MCF 10A (cell line): Measurements from ENCODE around the gene NR3C2. TPM values are rescaled to one million over a fixed set of nuclear protein-coding genes. Genes with fewer than 3 reads are reported as not detected.

Source experiments
- BruUV-seq: library from RNA; stranded (reverse); fragments of 400-500 nt; replicated peaks from 2 replicates; lab custom pipeline; 2021; lab: Mats Ljungman, UMichigan
- CTCF ChIA-PET: fragments of 300-600 bp; sonication (Branson Sonifier 250); formaldehyde crosslinking; extraction: SDS; loops from one replicate; lab custom pipeline; 2021; ENCODE audit warnings: antibody characterized with exemption, inconsistent platforms; lab: Yijun Ruan, JAX
- POLR2A ChIA-PET: fragments of 300-600, 350-650 bp; sonication (Branson Sonifier 250); formaldehyde crosslinking; extraction: SDS; loops from one replicate; lab custom pipeline; 2020; ENCODE audit warnings: antibody characterized with exemption, inconsistent platforms; lab: Yijun Ruan, JAX
- DNase-seq: peaks from one replicate; pipeline ENCODE4 v3.0.0-alpha.2; 2018; ENCODE audit not compliant: unreplicated experiment
- H3K27ac Mint-ChIP-seq: one replicate; pipeline ENCODE4 v1.8.0; 2022; ENCODE audit warnings: mild to moderate bottlenecking, low read depth, mixed read lengths; ENCODE audit not compliant: unreplicated experiment
- H3K27me3 Mint-ChIP-seq: one replicate; pipeline ENCODE4 v1.8.0; 2022; ENCODE audit warnings: mixed read lengths; ENCODE audit not compliant: insufficient read depth, unreplicated experiment
- H3K36me3 Mint-ChIP-seq: one replicate; pipeline ENCODE4 v1.8.0; 2022; ENCODE audit warnings: mild to moderate bottlenecking, moderate library complexity, mixed read lengths; ENCODE audit not compliant: insufficient read depth, unreplicated experiment
- H3K4me1 Mint-ChIP-seq: one replicate; pipeline ENCODE4 v1.8.0; 2022; ENCODE audit warnings: mixed read lengths; ENCODE audit not compliant: insufficient read depth, unreplicated experiment
- H3K4me3 Mint-ChIP-seq: one replicate; pipeline ENCODE4 v1.8.0; 2022; ENCODE audit warnings: mild to moderate bottlenecking, moderate library complexity, mixed read lengths; ENCODE audit not compliant: unreplicated experiment
- H3K9me3 Mint-ChIP-seq: one replicate; pipeline ENCODE4 v1.8.0; 2022; ENCODE audit warnings: mixed read lengths; ENCODE audit not compliant: unreplicated experiment
- intact Hi-C: fragments of 100-400 bp; cut with micrococcal nuclease; formaldehyde crosslinking; loops from 2 replicates; pipeline ENCODE4 v1.14.1; 2022
- total RNA-seq: library from RNA; stranded (reverse); gene quantifications from 2 replicates; pipeline ENCODE4 v1.2.3, GENCODE V29; 2022
- TF ChIP-seq, protein P1 (sequence below): fragments of 200-600 bp; IDR thresholded peaks from one replicate; pipeline ENCODE4 v1.8.0; 2022; ENCODE audit warnings: antibody characterized with exemption, mild to moderate bottlenecking; ENCODE audit not compliant: unreplicated experiment

The NR3C2 gene
- total RNA-seq, 1 experiment from 2014 or later = 0.21 TPM

DNA sequence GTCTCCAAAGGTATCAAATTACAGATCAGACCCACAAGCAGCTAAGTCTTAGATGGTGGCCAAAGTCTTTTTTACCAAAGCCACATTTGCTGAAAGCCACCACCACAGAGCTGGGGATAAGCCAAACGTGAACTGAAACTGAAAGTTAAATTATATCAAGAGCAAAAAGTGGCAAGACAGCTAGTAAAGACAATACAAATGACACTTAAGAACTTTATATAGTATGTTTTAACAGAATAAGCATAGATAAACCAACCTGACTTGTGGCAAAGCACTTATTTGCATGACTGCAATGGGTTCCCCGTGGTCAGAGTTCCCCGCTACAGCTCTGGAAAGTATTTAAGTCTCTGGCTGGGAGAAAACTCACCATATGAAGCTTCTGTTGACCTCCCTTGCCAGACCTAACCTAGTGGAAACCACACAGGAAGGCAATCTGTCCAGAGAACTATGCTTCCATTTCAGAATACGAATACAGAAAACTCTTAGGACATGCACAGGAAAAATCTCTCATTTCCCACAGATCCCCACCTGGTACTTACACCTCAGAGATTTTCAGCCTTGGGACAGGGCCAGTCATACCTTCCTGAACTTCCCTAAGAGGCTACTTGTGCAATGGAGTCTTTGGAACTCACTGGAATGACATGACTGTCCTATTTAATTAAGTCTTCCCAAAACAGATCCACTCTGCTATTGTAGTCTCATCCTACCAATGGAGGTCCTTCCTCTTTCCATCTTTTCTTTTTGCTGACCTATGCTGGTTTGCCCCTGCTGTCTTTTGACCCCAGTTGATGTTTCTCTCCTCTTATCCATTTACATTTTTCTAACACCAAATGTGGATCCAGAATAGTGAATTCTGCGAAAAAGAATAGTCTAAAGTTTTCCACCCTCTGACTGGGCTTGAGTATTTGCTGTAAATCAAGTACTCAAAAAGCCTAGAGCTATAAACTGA lies 225.1 kb downstream of the NR3C2 start:
- Mint-ChIP-seq H3K4me3 (no peak overlapping the region), H3K27ac (no peak overlapping the region), H3K9me3 (no peaks in the 10 kb centered on the region), H3K36me3 (no peaks in the 10 kb centered on the region), H3K27me3 (no peaks in the 10 kb centered on the region), H3K4me1 (peaks cover 5% of the 10 kb centered on the region)
- intact Hi-C loops = no loop called here
- no TSS peak for BruUV-seq
- CTCF ChIA-PET = interaction anchor here (0.8 to 1.0 kb wide), 2 partner anchors 10 to 22 kb away, joined by 3 to 4 read pairs; no protein-coding TSS in a partner anchor
- POLR2A ChIA-PET = no interaction called here
- DNase-seq = no peak
- TF ChIP-seq, protein P1, sequence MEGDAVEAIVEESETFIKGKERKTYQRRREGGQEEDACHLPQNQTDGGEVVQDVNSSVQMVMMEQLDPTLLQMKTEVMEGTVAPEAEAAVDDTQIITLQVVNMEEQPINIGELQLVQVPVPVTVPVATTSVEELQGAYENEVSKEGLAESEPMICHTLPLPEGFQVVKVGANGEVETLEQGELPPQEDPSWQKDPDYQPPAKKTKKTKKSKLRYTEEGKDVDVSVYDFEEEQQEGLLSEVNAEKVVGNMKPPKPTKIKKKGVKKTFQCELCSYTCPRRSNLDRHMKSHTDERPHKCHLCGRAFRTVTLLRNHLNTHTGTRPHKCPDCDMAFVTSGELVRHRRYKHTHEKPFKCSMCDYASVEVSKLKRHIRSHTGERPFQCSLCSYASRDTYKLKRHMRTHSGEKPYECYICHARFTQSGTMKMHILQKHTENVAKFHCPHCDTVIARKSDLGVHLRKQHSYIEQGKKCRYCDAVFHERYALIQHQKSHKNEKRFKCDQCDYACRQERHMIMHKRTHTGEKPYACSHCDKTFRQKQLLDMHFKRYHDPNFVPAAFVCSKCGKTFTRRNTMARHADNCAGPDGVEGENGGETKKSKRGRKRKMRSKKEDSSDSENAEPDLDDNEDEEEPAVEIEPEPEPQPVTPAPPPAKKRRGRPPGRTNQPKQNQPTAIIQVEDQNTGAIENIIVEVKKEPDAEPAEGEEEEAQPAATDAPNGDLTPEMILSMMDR = no peak

GRCh38 chr4:148216321-148216720 lies 225.9 kb downstream of the NR3C2 start:
- no TSS peak for BruUV-seq
- peaks cover 5% of the 10 kb centered on the region for H3K4me1 Mint-ChIP-seq
- H3K27me3 Mint-ChIP-seq = no peaks in the 10 kb centered on the region
- H3K9me3 Mint-ChIP-seq = no peaks in the 10 kb centered on the region
- H3K27ac Mint-ChIP-seq = no peak overlapping the region
- TF ChIP-seq, protein P1 = no peak
- DNase-seq = no peak
- no peaks in the 10 kb centered on the region for H3K36me3 Mint-ChIP-seq
- no peak overlapping the region for H3K4me3 Mint-ChIP-seq
- intact Hi-C loops = no loop called here
- ChIA-PET CTCF (interaction anchor here (0.8 kb wide), 1 partner anchor 22 kb away, joined by 4 read pairs; no protein-coding TSS in a partner anchor), POLR2A (no interaction called here)

DNA sequence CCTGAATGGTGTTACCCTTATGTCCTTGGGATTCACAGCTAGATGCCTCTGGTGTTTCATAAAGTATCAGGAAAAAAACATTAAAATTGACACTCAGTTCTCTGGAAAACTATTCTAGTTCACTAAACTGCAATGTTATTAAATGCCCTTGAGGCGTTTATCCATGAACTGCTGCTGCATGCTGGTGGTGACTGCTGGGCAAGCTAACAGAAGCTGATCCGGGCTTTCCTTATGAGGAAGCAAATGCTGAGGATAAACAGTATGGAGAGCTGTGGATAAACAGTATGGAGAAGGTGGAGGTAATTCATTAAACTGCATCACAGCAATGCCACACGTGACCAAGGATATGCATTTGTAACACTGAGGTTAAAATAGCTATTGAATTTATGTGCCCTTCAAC lies 227.0 kb downstream of the NR3C2 start:
- Mint-ChIP-seq H3K27me3 (no peaks in the 10 kb centered on the region), H3K4me3 (no peak overlapping the region), H3K27ac (no peak overlapping the region), H3K4me1 (peaks cover 5% of the 10 kb centered on the region), H3K36me3 (no peaks in the 10 kb centered on the region), H3K9me3 (no peaks in the 10 kb centered on the region)
- intact Hi-C loops = no loop called here
- TF ChIP-seq, protein P1 = no peak
- no peak for DNase-seq
- POLR2A ChIA-PET = interaction anchor here (0.9 kb wide), 1 partner anchor 120 kb away, joined by 3 read pairs; no protein-coding TSS in a partner anchor
- no TSS peak for BruUV-seq
- CTCF ChIA-PET = interaction anchor here (0.6 to 1.2 kb wide), 2 partner anchors 9 to 349 kb away, joined by 3 to 5 read pairs; no protein-coding TSS in a partner anchor

GRCh38 chr4:148214529-148215166 lies 227.6 kb downstream of the NR3C2 start:
- no peaks in the 10 kb centered on the region for H3K36me3 Mint-ChIP-seq
- TF ChIP-seq, protein P1 = no peak
- DNase-seq = peak; percentile 23
- H3K27me3 Mint-ChIP-seq = no peaks in the 10 kb centered on the region
- peaks cover 5% of the 10 kb centered on the region for H3K4me1 Mint-ChIP-seq
- no peaks in the 10 kb centered on the region for H3K9me3 Mint-ChIP-seq
- BruUV-seq = no TSS peak
- intact Hi-C loops = no loop called here
- H3K4me3 Mint-ChIP-seq = no peak overlapping the region
- ChIA-PET POLR2A (interaction anchor here (0.9 kb wide), 2 partner anchors 96 to 119 kb away, joined by 3 read pairs; no protein-coding TSS in a partner anchor), CTCF (interaction anchor here (0.6 to 1.2 kb wide), 2 partner anchors 10 to 581 kb away, joined by 3 to 5 read pairs; no protein-coding TSS in a partner anchor)
- no peak overlapping the region for H3K27ac Mint-ChIP-seq
